H1 (cell line): Measurements from ENCODE around the gene IRS1. TPM values are rescaled to one million over a fixed set of nuclear protein-coding genes. Genes with fewer than 3 reads are reported as not detected.

Experiments used
- EGR1 ChIP-seq: IDR thresholded peaks from 2 replicates; pipeline ENCODE4 v1.6.1; 2011; ENCODE audit warnings: low read depth, low read length, borderline replicate concordance
- GTF2F1 ChIP-seq: IDR thresholded peaks from 2 replicates; pipeline ENCODE4 v1.6.1; 2012; ENCODE audit warnings: low read depth, low read length, improper control_type of control experiment, borderline replicate concordance
- POU5F1 ChIP-seq: IDR thresholded peaks from 2 replicates; pipeline ENCODE4 v1.6.1; 2011; ENCODE audit warnings: low read depth, mild to moderate bottlenecking, low read length, moderate library complexity
- RAD21 ChIP-seq, 2 experiments: IDR thresholded peaks in 1 of 2; conservative IDR thresholded peaks in 1 of 2; 2 replicates each; pipeline ENCODE4 v1.6.1; 2011; ENCODE audit warnings: low read depth in 2 of 2, low read length in 2 of 2, improper control_type of control experiment in 1 of 2, inconsistent platforms in 1 of 2, mild to moderate bottlenecking in 1 of 2, moderate library complexity in 1 of 2
- SP4 ChIP-seq: IDR thresholded peaks from 2 replicates; pipeline ENCODE4 v1.6.1; 2012; ENCODE audit warnings: low read length, inconsistent platforms
- TAF1 ChIP-seq: IDR thresholded peaks from 2 replicates; pipeline ENCODE4 v1.6.1; 2011; ENCODE audit warnings: mild to moderate bottlenecking, low read depth, low read length
- TCF12 ChIP-seq: IDR thresholded peaks from 2 replicates; pipeline ENCODE4 v1.6.1; 2011; ENCODE audit warnings: low read depth, mild to moderate bottlenecking, low read length
- polyA plus RNA-seq, 7 experiments: library from polyadenylated mRNA; depleted of rRNA in 3 of 7; stranded (reverse) in 5 of 7; unstranded in 2 of 7; fragments of >200 nt in 5 of 7; fragments of 200-250 nt in 2 of 7; gene quantifications; 1 replicate in 5 of 7; 2 replicates in 1 of 7; 4 replicates in 1 of 7; pipeline versions ENCODE4 v1.2.1 to v1.2.3, GENCODE V29; 2011 to 2013; ENCODE audit warnings: missing spikeins in 2 of 7, mixed read lengths in 2 of 7
- total RNA-seq: library from RNA; stranded (reverse); fragmentation: NEBNext Ultra II Directional; extraction: Animal tissue kit (Norgen Biotek cat#: 25700); gene quantifications from 2 replicates; pipeline ENCODE4 v1.2.1, GENCODE V29; 2021
- TF ChIP-seq, protein P1 (sequence below): fragments of 300-600 bp; sonication (generic); IDR thresholded peaks from 2 replicates; pipeline ENCODE4 v1.7.1; 2012; ENCODE audit warnings: low read length, moderate library complexity, mild to moderate bottlenecking, inconsistent platforms; ENCODE audit not compliant: insufficient replicate concordance
- TF ChIP-seq, protein P2 (sequence below): IDR thresholded peaks from 2 replicates; pipeline ENCODE4 v1.6.1; 2011; ENCODE audit warnings: low read length, improper control_type of control experiment

IRS1 gene
- total and polyA plus RNA-seq, 2 of the 8 experiments (the other 6 are each of a cell fraction or from before 2014, with no cell fraction given), result 9.1 to 26.9 TPM

DNA sequence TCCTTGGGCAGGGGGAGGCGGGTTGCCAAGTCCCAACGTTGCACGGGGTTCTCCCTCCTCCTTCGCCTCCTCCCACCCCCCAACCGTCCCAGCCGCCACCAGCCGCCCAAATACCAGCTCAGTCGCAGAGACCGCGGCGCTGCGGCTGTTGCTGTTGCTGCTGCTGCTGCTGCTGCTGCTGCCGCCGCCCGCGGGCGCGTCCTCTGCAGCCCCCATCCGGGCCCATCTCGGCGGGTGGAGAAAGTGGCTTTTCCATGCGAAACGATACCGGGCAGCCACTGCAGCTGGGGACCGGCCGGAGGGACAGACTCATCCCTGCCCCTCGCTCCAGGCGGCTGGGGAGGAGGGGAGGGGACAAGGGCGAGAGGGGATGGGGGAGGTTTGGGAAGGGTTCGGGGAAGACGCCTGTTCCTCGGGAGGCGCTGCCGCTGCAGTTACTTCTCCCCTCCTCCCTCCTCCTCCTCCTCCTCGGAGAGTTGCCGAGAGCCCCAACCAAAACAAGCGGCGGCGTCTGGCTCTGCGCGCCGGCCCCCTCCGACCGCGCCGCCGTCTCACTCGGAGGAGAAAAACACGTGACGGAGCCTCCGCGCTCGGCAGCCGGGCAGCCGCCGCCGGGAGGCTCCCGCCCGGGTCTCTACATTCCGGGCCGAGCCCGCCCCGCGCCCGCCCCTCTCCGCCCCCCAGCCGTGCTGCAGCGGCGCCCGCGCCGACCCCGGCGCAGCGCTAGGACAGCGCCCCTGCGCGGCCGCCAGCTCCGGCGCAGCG is at the start of gene IRS1 (continued):
- TF ChIP-seq, protein P1, sequence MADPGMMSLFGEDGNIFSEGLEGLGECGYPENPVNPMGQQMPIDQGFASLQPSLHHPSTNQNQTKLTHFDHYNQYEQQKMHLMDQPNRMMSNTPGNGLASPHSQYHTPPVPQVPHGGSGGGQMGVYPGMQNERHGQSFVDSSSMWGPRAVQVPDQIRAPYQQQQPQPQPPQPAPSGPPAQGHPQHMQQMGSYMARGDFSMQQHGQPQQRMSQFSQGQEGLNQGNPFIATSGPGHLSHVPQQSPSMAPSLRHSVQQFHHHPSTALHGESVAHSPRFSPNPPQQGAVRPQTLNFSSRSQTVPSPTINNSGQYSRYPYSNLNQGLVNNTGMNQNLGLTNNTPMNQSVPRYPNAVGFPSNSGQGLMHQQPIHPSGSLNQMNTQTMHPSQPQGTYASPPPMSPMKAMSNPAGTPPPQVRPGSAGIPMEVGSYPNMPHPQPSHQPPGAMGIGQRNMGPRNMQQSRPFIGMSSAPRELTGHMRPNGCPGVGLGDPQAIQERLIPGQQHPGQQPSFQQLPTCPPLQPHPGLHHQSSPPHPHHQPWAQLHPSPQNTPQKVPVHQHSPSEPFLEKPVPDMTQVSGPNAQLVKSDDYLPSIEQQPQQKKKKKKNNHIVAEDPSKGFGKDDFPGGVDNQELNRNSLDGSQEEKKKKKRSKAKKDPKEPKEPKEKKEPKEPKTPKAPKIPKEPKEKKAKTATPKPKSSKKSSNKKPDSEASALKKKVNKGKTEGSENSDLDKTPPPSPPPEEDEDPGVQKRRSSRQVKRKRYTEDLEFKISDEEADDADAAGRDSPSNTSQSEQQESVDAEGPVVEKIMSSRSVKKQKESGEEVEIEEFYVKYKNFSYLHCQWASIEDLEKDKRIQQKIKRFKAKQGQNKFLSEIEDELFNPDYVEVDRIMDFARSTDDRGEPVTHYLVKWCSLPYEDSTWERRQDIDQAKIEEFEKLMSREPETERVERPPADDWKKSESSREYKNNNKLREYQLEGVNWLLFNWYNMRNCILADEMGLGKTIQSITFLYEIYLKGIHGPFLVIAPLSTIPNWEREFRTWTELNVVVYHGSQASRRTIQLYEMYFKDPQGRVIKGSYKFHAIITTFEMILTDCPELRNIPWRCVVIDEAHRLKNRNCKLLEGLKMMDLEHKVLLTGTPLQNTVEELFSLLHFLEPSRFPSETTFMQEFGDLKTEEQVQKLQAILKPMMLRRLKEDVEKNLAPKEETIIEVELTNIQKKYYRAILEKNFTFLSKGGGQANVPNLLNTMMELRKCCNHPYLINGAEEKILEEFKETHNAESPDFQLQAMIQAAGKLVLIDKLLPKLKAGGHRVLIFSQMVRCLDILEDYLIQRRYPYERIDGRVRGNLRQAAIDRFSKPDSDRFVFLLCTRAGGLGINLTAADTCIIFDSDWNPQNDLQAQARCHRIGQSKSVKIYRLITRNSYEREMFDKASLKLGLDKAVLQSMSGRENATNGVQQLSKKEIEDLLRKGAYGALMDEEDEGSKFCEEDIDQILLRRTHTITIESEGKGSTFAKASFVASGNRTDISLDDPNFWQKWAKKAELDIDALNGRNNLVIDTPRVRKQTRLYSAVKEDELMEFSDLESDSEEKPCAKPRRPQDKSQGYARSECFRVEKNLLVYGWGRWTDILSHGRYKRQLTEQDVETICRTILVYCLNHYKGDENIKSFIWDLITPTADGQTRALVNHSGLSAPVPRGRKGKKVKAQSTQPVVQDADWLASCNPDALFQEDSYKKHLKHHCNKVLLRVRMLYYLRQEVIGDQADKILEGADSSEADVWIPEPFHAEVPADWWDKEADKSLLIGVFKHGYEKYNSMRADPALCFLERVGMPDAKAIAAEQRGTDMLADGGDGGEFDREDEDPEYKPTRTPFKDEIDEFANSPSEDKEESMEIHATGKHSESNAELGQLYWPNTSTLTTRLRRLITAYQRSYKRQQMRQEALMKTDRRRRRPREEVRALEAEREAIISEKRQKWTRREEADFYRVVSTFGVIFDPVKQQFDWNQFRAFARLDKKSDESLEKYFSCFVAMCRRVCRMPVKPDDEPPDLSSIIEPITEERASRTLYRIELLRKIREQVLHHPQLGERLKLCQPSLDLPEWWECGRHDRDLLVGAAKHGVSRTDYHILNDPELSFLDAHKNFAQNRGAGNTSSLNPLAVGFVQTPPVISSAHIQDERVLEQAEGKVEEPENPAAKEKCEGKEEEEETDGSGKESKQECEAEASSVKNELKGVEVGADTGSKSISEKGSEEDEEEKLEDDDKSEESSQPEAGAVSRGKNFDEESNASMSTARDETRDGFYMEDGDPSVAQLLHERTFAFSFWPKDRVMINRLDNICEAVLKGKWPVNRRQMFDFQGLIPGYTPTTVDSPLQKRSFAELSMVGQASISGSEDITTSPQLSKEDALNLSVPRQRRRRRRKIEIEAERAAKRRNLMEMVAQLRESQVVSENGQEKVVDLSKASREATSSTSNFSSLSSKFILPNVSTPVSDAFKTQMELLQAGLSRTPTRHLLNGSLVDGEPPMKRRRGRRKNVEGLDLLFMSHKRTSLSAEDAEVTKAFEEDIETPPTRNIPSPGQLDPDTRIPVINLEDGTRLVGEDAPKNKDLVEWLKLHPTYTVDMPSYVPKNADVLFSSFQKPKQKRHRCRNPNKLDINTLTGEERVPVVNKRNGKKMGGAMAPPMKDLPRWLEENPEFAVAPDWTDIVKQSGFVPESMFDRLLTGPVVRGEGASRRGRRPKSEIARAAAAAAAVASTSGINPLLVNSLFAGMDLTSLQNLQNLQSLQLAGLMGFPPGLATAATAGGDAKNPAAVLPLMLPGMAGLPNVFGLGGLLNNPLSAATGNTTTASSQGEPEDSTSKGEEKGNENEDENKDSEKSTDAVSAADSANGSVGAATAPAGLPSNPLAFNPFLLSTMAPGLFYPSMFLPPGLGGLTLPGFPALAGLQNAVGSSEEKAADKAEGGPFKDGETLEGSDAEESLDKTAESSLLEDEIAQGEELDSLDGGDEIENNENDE, result no peak
- TF ChIP-seq TCF12, result 0 out of 2 replicates have a peak, but pooled peaks have one; percentile 3
- peak; percentile 57 for TF ChIP-seq TAF1
- TF ChIP-seq, protein P2, sequence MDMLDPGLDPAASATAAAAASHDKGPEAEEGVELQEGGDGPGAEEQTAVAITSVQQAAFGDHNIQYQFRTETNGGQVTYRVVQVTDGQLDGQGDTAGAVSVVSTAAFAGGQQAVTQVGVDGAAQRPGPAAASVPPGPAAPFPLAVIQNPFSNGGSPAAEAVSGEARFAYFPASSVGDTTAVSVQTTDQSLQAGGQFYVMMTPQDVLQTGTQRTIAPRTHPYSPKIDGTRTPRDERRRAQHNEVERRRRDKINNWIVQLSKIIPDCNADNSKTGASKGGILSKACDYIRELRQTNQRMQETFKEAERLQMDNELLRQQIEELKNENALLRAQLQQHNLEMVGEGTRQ, result peak; percentile 51
- peak in 1 of 2 experiments; percentile 68; a peak in 2 of 4 replicates for TF ChIP-seq RAD21 (IDR thresholded peaks at IDR 0.05 in 1 of 2, conservative IDR thresholded peaks at IDR 0.05 in 1 of 2; ENCODE audit: low read depth in 2 of 2, low read length in 2 of 2)
- no peak for TF ChIP-seq POU5F1
- 0 out of 2 replicates have a peak, but pooled peaks have one; percentile 31 for TF ChIP-seq EGR1
- no peak for TF ChIP-seq GTF2F1
- TF ChIP-seq SP4, result no peak
